ENCODE results near the gene IGSF3. TPM values are rescaled to one million over a fixed set of nuclear protein-coding genes. Genes with fewer than 3 reads are reported as not detected.
A peak's percentile ranks its signal among the peaks of the same experiment; 100 is the strongest.

IGSF3 gene
- total RNA-seq, 4 donors from 2014 or later: 15.7 to 63.2 (median 49.2) TPM

GRCh38 chr1:116572771-116573430 is 94.6 kb downstream of the IGSF3 start:
- H3K36me3 ChIP-seq: peaks cover 0 to 7% (median 0%) of the 10 kb centered on the region in 3 donors
- no peak overlapping the region for H3K27ac ChIP-seq
- no peak overlapping the region for H3K4me3 ChIP-seq
- peaks cover 0 to 19% (median 4%) of the 10 kb centered on the region in 4 donors for H3K4me1 ChIP-seq
- no peaks in the 10 kb centered on the region for H3K27me3 ChIP-seq
- DNase-seq: no peak
- H3K9me3 ChIP-seq: no peaks in the 10 kb centered on the region
- no peak for TF ChIP-seq CTCF (IDR thresholded peaks at IDR 0.05)
- no peak for TF ChIP-seq POLR2A (IDR thresholded peaks at IDR 0.05)

- TF ChIP-seq POLR2A (IDR thresholded peaks at IDR 0.05): no peak
- TF ChIP-seq CTCF (IDR thresholded peaks at IDR 0.05): no peak
- Histone ChIP-seq H3K4me1 (peaks cover 0 to 19% (median 4%) of the 10 kb centered on the region in 4 donors), H3K27ac (no peak overlapping the region), H3K27me3 (no peaks in the 10 kb centered on the region), H3K4me3 (no peak overlapping the region), H3K9me3 (no peaks in the 10 kb centered on the region), H3K36me3 (peaks cover 0 to 6% (median 0%) of the 10 kb centered on the region in 3 donors)
- no peak for DNase-seq
These were observed 95.4 kb downstream of the IGSF3 start for GRCh38 chr1:116572099-116572498.

GRCh38 chr1:116571215-116571919 is 96.2 kb downstream of the IGSF3 start:
- H3K27me3 ChIP-seq: no peaks in the 10 kb centered on the region
- TF ChIP-seq CTCF (IDR thresholded peaks at IDR 0.05) (no peak), POLR2A (IDR thresholded peaks at IDR 0.05) (no peak)
- H3K4me1 ChIP-seq: peaks cover 0 to 21% (median 4%) of the 10 kb centered on the region in 4 donors
- H3K9me3 ChIP-seq: no peaks in the 10 kb centered on the region
- peak overlapping the region; percentile 96 to 98 (median 98) for H3K27ac ChIP-seq
- H3K36me3 ChIP-seq: no peaks in the 10 kb centered on the region
- peak overlapping the region; percentile 82 to 88 (median 84) for H3K4me3 ChIP-seq
- no peak for DNase-seq

- Histone ChIP-seq H3K4me1 (peaks cover 0 to 21% (median 4%) of the 10 kb centered on the region in 4 donors), H3K36me3 (no peaks in the 10 kb centered on the region), H3K27me3 (no peaks in the 10 kb centered on the region), H3K9me3 (no peaks in the 10 kb centered on the region), H3K27ac (peak within 1 kb of the TSS; percentile 96 to 98 (median 98)), H3K4me3 (peak within 1 kb of the TSS; percentile 82 to 88 (median 84))
- DNase-seq: peak; percentile 89 to 96 (median 95)
- TF ChIP-seq CTCF (IDR thresholded peaks at IDR 0.05): peak; percentile 58 to 88 (median 74)
- peak; percentile 84 to 86 for TF ChIP-seq POLR2A (IDR thresholded peaks at IDR 0.05)
These were observed 96.9 kb downstream of the IGSF3 start, which contains the start of gene CD58 for GRCh38 chr1:116570358-116571214. TSS of gene CD58 (minus strand) at chr1:116571026. CDS start at chr1:116570972, 54 bp downstream.

GRCh38 chr1:116569776-116570357 is 97.7 kb downstream of the IGSF3 start:
- DNase-seq: peak; percentile 55 to 90 (median 85)
- Histone ChIP-seq H3K4me3 (peak overlapping the region; percentile 82 to 88 (median 84)), H3K27me3 (no peaks in the 10 kb centered on the region), H3K27ac (peak overlapping the region; percentile 96 to 98 (median 98)), H3K4me1 (peaks cover 0 to 21% (median 4%) of the 10 kb centered on the region in 4 donors), H3K9me3 (no peaks in the 10 kb centered on the region), H3K36me3 (no peaks in the 10 kb centered on the region)
- TF ChIP-seq POLR2A (IDR thresholded peaks at IDR 0.05) (peak; percentile 43 to 65), CTCF (IDR thresholded peaks at IDR 0.05) (no peak)

Measured in Peyer's patch (tissue), 4 donors.